Endothelial cell of umbilical vein (primary cell): ENCODE data around the gene MYH15. TPM values are rescaled to one million over a fixed set of nuclear protein-coding genes. Genes with fewer than 3 reads are reported as not detected.

ENCODE experiments used
- BruUV-seq: library from RNA; stranded (reverse); fragments of 400-500 nt; replicated peaks from 2 replicates; lab custom pipeline; 2021; lab: Mats Ljungman, UMichigan
- CTCF ChIA-PET: fragments of 300-600, 350-600 bp; sonication (Branson Sonifier 250); formaldehyde crosslinking; loops from one replicate; lab custom pipeline; 2021; ENCODE audit warnings: antibody characterized with exemption, inconsistent platforms; lab: Charles Lee
- POLR2A ChIA-PET: fragments of 300-600, 350-600 bp; sonication (Branson Sonifier 250); formaldehyde crosslinking; loops from one replicate; lab custom pipeline; 2021; ENCODE audit warnings: antibody characterized with exemption, inconsistent platforms; lab: Charles Lee
- DNase-seq: peaks from one replicate; pipeline ENCODE4 v3.0.0-alpha.2; 2011; ENCODE audit warnings: low read depth, low spot score
- FAIRE-seq: peaks from 2 replicates; lab custom pipeline; 2011; peaks lifted over from hg19 to GRCh38; lab: Jason Lieb, UNC
- H2AFZ ChIP-seq: 2 replicates; pipeline ENCODE4 v1.6.0; 2012; ENCODE audit warnings: low read depth, low read length, control low read depth, inconsistent platforms
- H3K27ac ChIP-seq: 2 replicates; pipeline ENCODE4 v1.5.1; 2011; ENCODE audit warnings: low read depth, mild to moderate bottlenecking, control low read depth, low read length, moderate library complexity; ENCODE audit not compliant: insufficient read depth
- H3K27me3 ChIP-seq, 2 experiments: 2 replicates each; pipeline versions ENCODE4 v1.6.0 to v1.6.1; 2011; ENCODE audit warnings: low read length in 2 of 2, mixed read lengths in 1 of 2; ENCODE audit not compliant: control insufficient read depth in 2 of 2, insufficient read depth in 2 of 2
- H3K36me3 ChIP-seq, 2 experiments: 2 replicates in 1 of 2; 3 replicates in 1 of 2; pipeline ENCODE4 v1.5.1; 2011; ENCODE audit warnings: low read length in 2 of 2, mild to moderate bottlenecking in 1 of 2, moderate library complexity in 1 of 2; ENCODE audit not compliant: control insufficient read depth in 2 of 2, insufficient read depth in 2 of 2; ENCODE audit errors: extremely low read depth in 1 of 2
- H3K4me1 ChIP-seq: 3 replicates; pipeline ENCODE4 v1.5.1; 2011; ENCODE audit warnings: mild to moderate bottlenecking, low read length; ENCODE audit not compliant: control insufficient read depth, insufficient read depth; ENCODE audit errors: extremely low read depth
- H3K4me2 ChIP-seq: 2 replicates; pipeline ENCODE4 v1.6.1; 2011; ENCODE audit warnings: low read length, control low read depth, mixed read lengths; ENCODE audit not compliant: insufficient read depth
- H3K4me3 ChIP-seq, 3 experiments: fragments of 200-600 bp in 1 of 3; sonication (generic), shearing (Covaris generic) in 1 of 3; replicated peaks in 1 of 3; 2 replicates each; pipeline ENCODE4 v1.5.1; 2011 to 2016; ENCODE audit warnings: control low read depth in 3 of 3, low read length in 3 of 3, mild to moderate bottlenecking in 2 of 3, inconsistent platforms in 1 of 3, low read depth in 1 of 3, moderate library complexity in 1 of 3; ENCODE audit not compliant: insufficient read depth in 1 of 3
- H3K79me2 ChIP-seq: 2 replicates; pipeline ENCODE4 v1.6.0; 2012; ENCODE audit warnings: low read length, inconsistent platforms; ENCODE audit not compliant: control insufficient read depth, insufficient read depth
- H3K9ac ChIP-seq: replicated peaks from 2 replicates; pipeline ENCODE3; 2011; ENCODE audit warnings: low read length, control low read depth; ENCODE audit not compliant: insufficient read depth; ENCODE audit errors: extremely low read depth
- H3K9me1 ChIP-seq: replicated peaks from 3 replicates; pipeline ENCODE4 v1.6.0; 2011; ENCODE audit warnings: mild to moderate bottlenecking, low read length; ENCODE audit not compliant: control insufficient read depth, insufficient read depth; ENCODE audit errors: extremely low read depth
- H3K9me3 ChIP-seq: replicated peaks from 2 replicates; pipeline ENCODE4 v1.5.1; 2012; ENCODE audit warnings: low read length, inconsistent platforms; ENCODE audit not compliant: control insufficient read depth, insufficient read depth
- H4K20me1 ChIP-seq: replicated peaks from 2 replicates; pipeline ENCODE3; 2011; ENCODE audit warnings: mild to moderate bottlenecking, low read length; ENCODE audit not compliant: control insufficient read depth, insufficient read depth; ENCODE audit errors: extremely low read depth
- CTCF ChIP-seq, 2 donors: IDR thresholded peaks; 1 replicate in 1 of 2; 2 replicates in 1 of 2; pipeline ENCODE4 v1.5.1; 2011; ENCODE audit warnings: low read length in 2 of 2, mild to moderate bottlenecking in 2 of 2, moderate library complexity in 2 of 2, control low read depth in 1 of 2, inconsistent platforms in 1 of 2, low read depth in 1 of 2; ENCODE audit not compliant: insufficient read depth in 1 of 2; ENCODE audit errors: extremely low read depth in 1 of 2
- EZH2 ChIP-seq: IDR thresholded peaks from 2 replicates; pipeline ENCODE4 v1.6.1; 2012; ENCODE audit warnings: borderline replicate concordance, low read depth, mild to moderate bottlenecking, moderate library complexity, low read length, inconsistent platforms; ENCODE audit not compliant: severe bottlenecking
- FOS ChIP-seq: IDR thresholded peaks from 2 replicates; pipeline ENCODE4 v1.6.1; 2011; ENCODE audit warnings: mild to moderate bottlenecking, low read length, moderate library complexity, borderline replicate concordance; ENCODE audit not compliant: insufficient read depth
- GATA2 ChIP-seq: IDR thresholded peaks from 2 replicates; pipeline ENCODE4 v1.7.0; 2011; ENCODE audit warnings: low read depth, mild to moderate bottlenecking, moderate library complexity, mixed read lengths, low read length; ENCODE audit not compliant: insufficient read length, insufficient read depth
- JUN ChIP-seq: IDR thresholded peaks from 2 replicates; pipeline ENCODE4 v1.6.1; 2011; ENCODE audit warnings: borderline replicate concordance, low read depth; ENCODE audit not compliant: insufficient read length, insufficient read depth
- MYC ChIP-seq: IDR thresholded peaks from one replicate; pipeline ENCODE4 v1.6.1; 2011; ENCODE audit warnings: mild to moderate bottlenecking, low read depth, low read length
- POLR2A ChIP-seq: IDR thresholded peaks from 2 replicates; pipeline ENCODE4 v1.6.1; 2012; ENCODE audit warnings: low read depth, mild to moderate bottlenecking, control low read depth, low read length
- POLR2AphosphoS5 ChIP-seq: IDR thresholded peaks from 2 replicates; pipeline ENCODE4 v1.6.1; 2012; ENCODE audit warnings: low read depth, mild to moderate bottlenecking, control low read depth, low read length, moderate library complexity; ENCODE audit not compliant: insufficient read depth
- dilution Hi-C: fragments of 300-500 bp; cut with MboI; formaldehyde crosslinking; loops from one replicate; pipeline ENCODE4 v1.15.0; 2019; ENCODE audit warnings: low sequenced_read_pairs; ENCODE audit not compliant: extremely low pct_ligation_motif_present
- intact Hi-C: fragments of 100-400 bp; cut with micrococcal nuclease; formaldehyde crosslinking; loops from one replicate; pipeline ENCODE4 v1.10.0; 2022
- polyA plus RNA-seq, 4 experiments: library from polyadenylated mRNA; depleted of rRNA in 3 of 4; stranded (reverse) in 3 of 4; unstranded in 1 of 4; fragments of >200 nt; gene quantifications; 2 replicates each; pipeline versions ENCODE4 v1.2.1 to v1.2.3, GENCODE V29; 2011 to 2012; ENCODE audit warnings: missing spikeins in 1 of 4
- total RNA-seq: library from RNA; stranded (reverse); gene quantifications from 2 replicates; pipeline ENCODE4 v1.2.3, GENCODE V29; 2021
- TF ChIP-seq, protein P1 (sequence below): IDR thresholded peaks from 2 replicates; pipeline ENCODE4 v1.6.1; 2011; ENCODE audit not compliant: insufficient read depth, insufficient read length

The MYH15 gene
- total and polyA plus RNA-seq, 2 donors (not counting 3 experiments of a cell fraction or from before 2014, with no cell fraction given), result 0.27 TPM; not detected in 1

- no peaks in the 10 kb centered on the region for H3K79me2 ChIP-seq
- ChIA-PET POLR2A (no interaction called here), CTCF (interaction anchor here (1.2 kb wide), 1 partner anchor 8 kb away, joined by 3 read pairs; no protein-coding TSS in a partner anchor)
- FAIRE-seq, result no peak
- no peak overlapping the region for H3K27ac ChIP-seq
- intact Hi-C loops, result no loop called here
- H3K9me3 ChIP-seq, result no peaks in the 10 kb centered on the region
- H2AFZ ChIP-seq, result no peak overlapping the region
- H3K9me1 ChIP-seq, result no peaks in the 10 kb centered on the region
- no peaks in the 10 kb centered on the region for H4K20me1 ChIP-seq
- H3K4me2 ChIP-seq, result no peak overlapping the region
- no peaks in the 10 kb centered on the region for H3K4me1 ChIP-seq
- H3K4me3 ChIP-seq, result no peak overlapping the region
- H3K27me3 ChIP-seq, result peaks cover 2 to 7% of the 10 kb centered on the region in 2 experiments
- dilution Hi-C loops, result no loop called here
- no TSS peak for BruUV-seq
- H3K36me3 ChIP-seq, result no peaks in the 10 kb centered on the region
- no peak for DNase-seq
- TF ChIP-seq, protein P1, sequence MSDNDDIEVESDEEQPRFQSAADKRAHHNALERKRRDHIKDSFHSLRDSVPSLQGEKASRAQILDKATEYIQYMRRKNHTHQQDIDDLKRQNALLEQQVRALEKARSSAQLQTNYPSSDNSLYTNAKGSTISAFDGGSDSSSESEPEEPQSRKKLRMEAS, result no peak
- no peak for TF ChIP-seq POLR2AphosphoS5
- no peak for TF ChIP-seq POLR2A
- no peak for TF ChIP-seq EZH2
- no peak for TF ChIP-seq JUN
- TF ChIP-seq FOS, result no peak
- TF ChIP-seq MYC, result no peak
- TF ChIP-seq CTCF (IDR thresholded peaks at IDR 0.05; ENCODE audit: extremely low read depth in 1 of 2, insufficient read depth in 1 of 2, low read depth in 1 of 2, low read length in 2 of 2), result no peak
- TF ChIP-seq GATA2, result no peak
- H3K9ac ChIP-seq, result no peak overlapping the region
Measured at GRCh38 chr3:108388136-108389132, 122.0 kb downstream of the MYH15 start.
